HCT116 (cell line): ENCODE data around the gene SDCCAG8. TPM values are rescaled to one million over a fixed set of nuclear protein-coding genes. Genes with fewer than 3 reads are reported as not detected.

ENCODE experiments used
- ATAC-seq: fragments of 200-7000 bp; cut with Tn5 transposase; 2 replicates; pipeline ENCODE4 v1.9.1; 2020; ENCODE audit warnings: mild to moderate bottlenecking, moderate library complexity
- BruUV-seq: library from RNA; stranded (reverse); fragments of 400-500 nt; replicated peaks from 2 replicates; lab custom pipeline; 2021; lab: Mats Ljungman, UMichigan
- CTCF ChIA-PET: fragments of 300-600 bp; sonication (Branson Sonifier 250); formaldehyde crosslinking; loops from one replicate; lab custom pipeline; 2021; ENCODE audit warnings: antibody characterized with exemption; lab: Charles Lee
- POLR2A ChIA-PET: fragments of 300-600, 350-600 bp; sonication (Branson Sonifier 250); formaldehyde crosslinking; loops from one replicate; lab custom pipeline; 2021; ENCODE audit warnings: antibody characterized with exemption; lab: Charles Lee
- RAD21 ChIA-PET, 2 experiments: fragments of 300-600 bp; sonication (Branson Sonifier 250); formaldehyde crosslinking; loops; one replicate each; lab custom pipeline; 2023; ENCODE audit warnings: low total read pairs in 2 of 2; ENCODE audit not compliant: uncharacterized antibody in 2 of 2, unreplicated experiment in 2 of 2, low non-redundant PET in 1 of 2; lab: Charles Lee
- DNase-seq: peaks from one replicate; pipeline ENCODE4 v3.0.0-alpha.2; 2010; ENCODE audit warnings: low read depth, low spot score
- H2AFZ ChIP-seq: fragments of 200-600 bp; shearing (Covaris generic), sonication (generic); 2 replicates; pipeline ENCODE4 v1.6.1; 2017; ENCODE audit warnings: low read depth, mixed run types, mixed read lengths, antibody characterized with exemption, low read length; ENCODE audit not compliant: poor library complexity, severe bottlenecking
- H3K27ac ChIP-seq: 2 replicates; pipeline ENCODE4 v1.5.1; 2012; ENCODE audit warnings: low read depth, low read length
- H3K27me3 ChIP-seq: fragments of 200-600 bp; sonication (generic); 2 replicates; pipeline ENCODE4 v1.6.1; 2016; ENCODE audit warnings: mixed run types, low read length, mixed read lengths; ENCODE audit not compliant: insufficient read depth
- H3K36me3 ChIP-seq, 2 experiments: fragments of 200-500 bp in 1 of 2; fragments of 200-600 bp in 1 of 2; sonication (Bioruptor generic) in 1 of 2; sonication (generic) in 1 of 2; 2 replicates each; pipeline versions ENCODE4 v1.5.1 to v1.6.1; 2014 to 2016; ENCODE audit warnings: low read length in 2 of 2, inconsistent platforms in 1 of 2, mixed read lengths in 1 of 2, mixed run types in 1 of 2; ENCODE audit not compliant: insufficient read depth in 2 of 2, control insufficient read depth in 1 of 2
- H3K4me1 ChIP-seq, 2 experiments: fragments of 200-600 bp in 1 of 2; sonication (generic) in 1 of 2; 2 replicates each; pipeline versions ENCODE4 v1.5.1 to v1.6.1; 2012 to 2017; ENCODE audit warnings: low read length in 2 of 2, inconsistent platforms in 1 of 2, mild to moderate bottlenecking in 1 of 2, mixed read lengths in 1 of 2, mixed run types in 1 of 2, moderate library complexity in 1 of 2; ENCODE audit not compliant: insufficient read depth in 2 of 2, control insufficient read depth in 1 of 2
- H3K4me2 ChIP-seq: fragments of 200-600 bp; sonication (generic); 2 replicates; pipeline ENCODE4 v1.6.1; 2017; ENCODE audit warnings: mixed run types, low read length, mixed read lengths
- H3K4me3 ChIP-seq, 2 experiments: fragments of 200-600 bp in 1 of 2; sonication (generic) in 1 of 2; replicated peaks in 1 of 2; 2 replicates each; pipeline ENCODE4 v1.5.1; 2011 to 2016; ENCODE audit warnings: low read length in 2 of 2, control low read depth in 1 of 2, low read depth in 1 of 2, mild to moderate bottlenecking in 1 of 2, mixed read lengths in 1 of 2, mixed run types in 1 of 2
- H3K79me2 ChIP-seq: fragments of 200-600 bp; sonication (generic); 2 replicates; pipeline ENCODE4 v1.6.1; 2017; ENCODE audit warnings: mild to moderate bottlenecking, mixed run types, low read length, moderate library complexity, mixed read lengths; ENCODE audit not compliant: insufficient read depth
- H3K9ac ChIP-seq: fragments of 200-600 bp; sonication (generic); 2 replicates; pipeline ENCODE4 v1.6.1; 2016; ENCODE audit warnings: low read length, mixed read lengths
- H3K9me2 ChIP-seq: fragments of 200-600 bp; sonication (generic), shearing (Covaris generic); 2 replicates; pipeline ENCODE4 v1.6.1; 2017; ENCODE audit warnings: mixed run types, mild to moderate bottlenecking, moderate library complexity; ENCODE audit not compliant: insufficient read depth
- H3K9me3 ChIP-seq, 2 experiments: fragments of 200-500 bp in 1 of 2; fragments of 200-600 bp in 1 of 2; sonication (Bioruptor generic) in 1 of 2; sonication (generic) in 1 of 2; 2 replicates each; pipeline ENCODE4 v1.6.1; 2014 to 2017; ENCODE audit warnings: low read length in 2 of 2, mixed read lengths in 2 of 2, inconsistent platforms in 1 of 2, low read depth in 1 of 2, mild to moderate bottlenecking in 1 of 2, mixed run types in 1 of 2, moderate library complexity in 1 of 2; ENCODE audit not compliant: control insufficient read depth in 1 of 2, insufficient read depth in 1 of 2
- H4K20me1 ChIP-seq: fragments of 200-600 bp; sonication (generic), shearing (Covaris generic); 2 replicates; pipeline ENCODE4 v1.6.1; 2017; ENCODE audit warnings: mixed run types, mild to moderate bottlenecking, moderate library complexity; ENCODE audit not compliant: insufficient read depth
- CBX3 ChIP-seq: IDR thresholded peaks from 2 replicates; pipeline ENCODE4 v1.6.1; 2012; ENCODE audit warnings: low read depth
- CEBPB ChIP-seq: IDR thresholded peaks from 2 replicates; pipeline ENCODE4 v1.6.1; 2012; ENCODE audit warnings: low read depth
- EZH2 ChIP-seq: fragments of 200-600 bp; sonication (generic); IDR thresholded peaks from 2 replicates; pipeline ENCODE4 v1.6.1; 2017; ENCODE audit warnings: antibody characterized with exemption, mixed run types
- EZH2phosphoT487 ChIP-seq: fragments of 200-600 bp; IDR thresholded peaks from 2 replicates; pipeline ENCODE4 v1.6.1; 2018; ENCODE audit warnings: antibody characterized with exemption, borderline replicate concordance
- FOSL1 ChIP-seq: IDR thresholded peaks from 2 replicates; pipeline ENCODE4 v1.6.1; 2012; ENCODE audit warnings: low read depth
- JUND ChIP-seq: IDR thresholded peaks from 2 replicates; pipeline ENCODE4 v1.6.1; 2012
- POLR2AphosphoS5 ChIP-seq: IDR thresholded peaks from 2 replicates; pipeline ENCODE4 v1.6.1; 2011; ENCODE audit warnings: mild to moderate bottlenecking, low read depth, low read length, moderate library complexity
- RAD21 ChIP-seq: IDR thresholded peaks from 2 replicates; pipeline ENCODE4 v1.6.1; 2012; ENCODE audit warnings: low read depth, mild to moderate bottlenecking
- REST ChIP-seq: IDR thresholded peaks from 2 replicates; pipeline ENCODE4 v1.6.1; 2012; ENCODE audit warnings: low read depth
- TCF7L2 ChIP-seq: IDR thresholded peaks from 2 replicates; pipeline ENCODE4 v1.7.0; 2011; ENCODE audit warnings: borderline replicate concordance, inconsistent platforms; ENCODE audit not compliant: insufficient read depth, insufficient read length; ENCODE audit errors: extremely low read depth
- YY1 ChIP-seq: IDR thresholded peaks from 2 replicates; pipeline ENCODE4 v1.6.1; 2011; ENCODE audit warnings: low read length, low read depth, moderate library complexity, mild to moderate bottlenecking; ENCODE audit not compliant: insufficient replicate concordance; ENCODE audit errors: extremely low read depth
- intact Hi-C: fragments of 100-400 bp; cut with micrococcal nuclease; formaldehyde crosslinking; loops from 2 replicates; pipeline ENCODE4 v1.10.0; 2022
- total RNA-seq: library from RNA; stranded (reverse); gene quantifications from one replicate; pipeline ENCODE4 v1.2.1, GENCODE V29; 2021; ENCODE audit not compliant: unreplicated experiment
- TF ChIP-seq, protein P1 (sequence below): IDR thresholded peaks from 2 replicates; pipeline ENCODE4 v1.6.1; 2012
- TF ChIP-seq, protein P2 (sequence below): IDR thresholded peaks from 2 replicates; pipeline ENCODE4 v1.6.1; 2012

Gene SDCCAG8
- total RNA-seq, 1 experiment from 2014 or later: 38.2 TPM

DNA sequence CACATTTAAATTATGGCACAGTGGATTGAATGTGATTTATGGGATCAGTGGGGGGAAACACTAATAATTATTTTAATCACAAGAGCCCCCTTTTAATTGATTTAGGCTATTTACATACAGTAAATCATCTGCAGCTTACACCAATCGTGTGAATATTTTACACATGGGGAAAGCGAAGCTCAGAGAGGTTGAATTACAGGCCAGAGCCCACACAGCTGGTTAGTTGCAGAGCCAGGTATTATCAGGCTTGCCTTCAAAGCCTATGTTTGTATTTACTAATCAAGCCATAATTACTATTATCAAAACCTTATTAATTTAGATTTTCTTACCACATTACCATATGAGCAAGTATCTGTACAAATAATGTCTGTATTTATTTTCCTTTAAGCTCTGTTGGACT is 749 bp downstream of the SDCCAG8 start:
- Histone ChIP-seq H3K4me1 (peaks cover 17 to 31% of the 10 kb centered on the region in 2 experiments), H3K4me2 (peak overlapping the region; percentile 82), H3K27ac (peak overlapping the region; percentile 91; the same call in 1 of the 2 replicates), H3K4me3 (peak overlapping the region; percentile 80 to 94), H3K9ac (peak overlapping the region; percentile 83), H3K36me3 (no peaks in the 10 kb centered on the region), H4K20me1 (no peaks in the 10 kb centered on the region), H3K79me2 (peaks cover 76% of the 10 kb centered on the region), H3K9me3 (no peaks in the 10 kb centered on the region), H2AFZ (no peak overlapping the region), H3K27me3 (no peaks in the 10 kb centered on the region), H3K9me2 (no peaks in the 10 kb centered on the region)
- intact Hi-C loops: no loop called here
- RAD21 ChIA-PET: no interaction called here
- no peak for ATAC-seq
- CTCF ChIA-PET: no interaction called here
- no peak for DNase-seq
- no TSS peak for BruUV-seq
- TF ChIP-seq, protein P1, sequence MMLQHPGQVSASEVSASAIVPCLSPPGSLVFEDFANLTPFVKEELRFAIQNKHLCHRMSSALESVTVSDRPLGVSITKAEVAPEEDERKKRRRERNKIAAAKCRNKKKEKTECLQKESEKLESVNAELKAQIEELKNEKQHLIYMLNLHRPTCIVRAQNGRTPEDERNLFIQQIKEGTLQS: no peak
- TF ChIP-seq, protein P2, sequence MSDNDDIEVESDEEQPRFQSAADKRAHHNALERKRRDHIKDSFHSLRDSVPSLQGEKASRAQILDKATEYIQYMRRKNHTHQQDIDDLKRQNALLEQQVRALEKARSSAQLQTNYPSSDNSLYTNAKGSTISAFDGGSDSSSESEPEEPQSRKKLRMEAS: no peak
- TF ChIP-seq EZH2phosphoT487: no peak
- no peak for TF ChIP-seq TCF7L2
- TF ChIP-seq CBX3: no peak
- TF ChIP-seq JUND: no peak
- POLR2A ChIA-PET: interaction anchor here (3.0 kb wide), 1 partner anchor 10 kb away, joined by 23 read pairs; no protein-coding TSS in a partner anchor

GRCh38 chr1:243257189-243257588 is 1.3 kb downstream of the SDCCAG8 start:
- peaks cover 17 to 31% of the 10 kb centered on the region in 2 experiments for H3K4me1 ChIP-seq
- POLR2A ChIA-PET: interaction anchor here (3.0 kb wide), 1 partner anchor 9 kb away, joined by 23 read pairs; no protein-coding TSS in a partner anchor
- H3K9ac ChIP-seq: peak overlapping the region; percentile 83; the same call in 1 of the 2 replicates
- H2AFZ ChIP-seq: no peak overlapping the region
- no TSS peak for BruUV-seq
- TF ChIP-seq EZH2 (no peak), YY1 (no peak), REST (no peak), RAD21 (no peak), CEBPB (no peak), EZH2phosphoT487 (no peak), TCF7L2 (no peak), CBX3 (no peak), POLR2AphosphoS5 (no peak), FOSL1 (no peak)
- TF ChIP-seq, all 23 proteins: peak for 0
- Histone ChIP-seq H3K79me2 (peaks cover 70% of the 10 kb centered on the region), H3K27ac (no peak overlapping the region), H3K4me2 (peak overlapping the region; percentile 82), H4K20me1 (no peaks in the 10 kb centered on the region), H3K9me2 (no peaks in the 10 kb centered on the region), H3K36me3 (no peaks in the 10 kb centered on the region), H3K4me3 (peak overlapping the region; percentile 80 to 94), H3K9me3 (no peaks in the 10 kb centered on the region), H3K27me3 (no peaks in the 10 kb centered on the region)
- DNase-seq: no peak
- no peak for ATAC-seq
- CTCF ChIA-PET: no interaction called here
- RAD21 ChIA-PET: no interaction called here
- intact Hi-C loops: no loop called here
